K562 (cell line): ENCODE measurements around the gene USF2. TPM values are rescaled to one million over a fixed set of nuclear protein-coding genes. Genes with fewer than 3 reads are reported as not detected.

Experiments
- ATAC-seq: fragments of 200-7000 bp; cut with Tn5 transposase; 3 replicates; pipeline ENCODE4 v1.9.1; 2020; ENCODE audit warnings: moderate library complexity
- BruUV-seq: library from RNA; stranded (reverse); fragments of 400-500 nt; replicated peaks from 2 replicates; lab custom pipeline; 2021; lab: Mats Ljungman, UMichigan
- CTCF ChIA-PET: fragments of 300-600 bp; formaldehyde crosslinking; extraction: SDS; loops from one replicate; lab custom pipeline; 2021; ENCODE audit warnings: low intra/inter-chr PET ratio; lab: Yijun Ruan, JAX
- POLR2A ChIA-PET: fragments of 300-600, 350-650 bp; sonication (Branson Sonifier 250); formaldehyde crosslinking; extraction: SDS; loops from one replicate; lab custom pipeline; 2021; ENCODE audit warnings: antibody characterized with exemption, inconsistent platforms; lab: Yijun Ruan, JAX
- DNase-seq, 4 experiments: peaks; one replicate each; pipeline versions ENCODE4 v3.0.0 to v3.0.0-alpha.2; 2011 to 2018; ENCODE audit warnings: low spot score in 3 of 4, mixed read lengths in 3 of 4; ENCODE audit errors: extremely low read depth in 1 of 4
- FAIRE-seq: peaks from 2 replicates; lab custom pipeline; 2011; peaks lifted over from hg19 to GRCh38; lab: Jason Lieb, UNC
- H2AFZ ChIP-seq: 2 replicates; pipeline ENCODE4 v1.6.0; 2011; ENCODE audit warnings: low read depth, low read length, control low read depth, inconsistent platforms
- H3K27ac ChIP-seq: fragments of 200-600 bp; 3 replicates; pipeline ENCODE4 v1.8.0; 2011; ENCODE audit warnings: low read depth, mild to moderate bottlenecking, control low read depth, inconsistent platforms, low read length, moderate library complexity, mixed read lengths; ENCODE audit errors: extremely low read depth
- H3K27me3 ChIP-seq, 2 experiments: fragments of 300-600 bp in 1 of 2; 2 replicates in 1 of 2; 3 replicates in 1 of 2; pipeline versions ENCODE4 v1.6.0 to v1.8.0; 2011; ENCODE audit warnings: inconsistent platforms in 2 of 2, low read length in 2 of 2, mild to moderate bottlenecking in 1 of 2, mixed read lengths in 1 of 2, moderate library complexity in 1 of 2; ENCODE audit not compliant: control insufficient read depth in 2 of 2, insufficient read depth in 2 of 2
- H3K36me3 ChIP-seq: fragments of 300-600 bp; 3 replicates; pipeline ENCODE4 v1.8.0; 2011; ENCODE audit warnings: mild to moderate bottlenecking, low read length, inconsistent platforms; ENCODE audit not compliant: control insufficient read depth, insufficient read depth
- H3K4me1 ChIP-seq, 2 experiments: fragments of 200-600 bp in 1 of 2; replicated peaks in 1 of 2; 2 replicates in 1 of 2; 3 replicates in 1 of 2; pipeline versions ENCODE4 v1.5.1 to v1.8.0; 2011; ENCODE audit warnings: inconsistent platforms in 2 of 2, low read length in 2 of 2, mild to moderate bottlenecking in 1 of 2, mixed read lengths in 1 of 2, moderate library complexity in 1 of 2; ENCODE audit not compliant: control insufficient read depth in 2 of 2, insufficient read depth in 2 of 2
- H3K4me2 ChIP-seq: 2 replicates; pipeline ENCODE4 v1.6.1; 2011; ENCODE audit warnings: low read length, control low read depth, inconsistent platforms, mixed read lengths; ENCODE audit not compliant: insufficient read depth
- H3K4me3 ChIP-seq: fragments of 200-600 bp; sonication (generic), shearing (Covaris generic); 2 replicates; pipeline ENCODE4 v1.5.1; 2016; ENCODE audit warnings: control low read depth, inconsistent platforms
- H3K79me2 ChIP-seq: fragments of 200-600 bp; 3 replicates; pipeline ENCODE4 v1.8.0; 2011; ENCODE audit warnings: low read length, inconsistent platforms; ENCODE audit not compliant: control insufficient read depth, insufficient read depth
- H3K9ac ChIP-seq, 2 experiments: 2 replicates each; pipeline versions ENCODE4 v1.6.0 to v1.6.1; 2011; ENCODE audit warnings: low read depth in 2 of 2, low read length in 2 of 2, control low read depth in 1 of 2, inconsistent platforms in 1 of 2, mild to moderate bottlenecking in 1 of 2, mixed read lengths in 1 of 2; ENCODE audit not compliant: insufficient read depth in 1 of 2
- H3K9me1 ChIP-seq: one replicate; pipeline ENCODE4 v1.6.0; 2011; ENCODE audit warnings: inconsistent platforms, mild to moderate bottlenecking, low read length, moderate library complexity; ENCODE audit not compliant: control insufficient read depth, insufficient read depth
- H3K9me3 ChIP-seq: replicated peaks from 2 replicates; pipeline ENCODE4 v1.5.1; 2011; ENCODE audit warnings: low read depth, low read length, inconsistent platforms; ENCODE audit not compliant: control insufficient read depth, insufficient read depth
- H4K20me1 ChIP-seq: replicated peaks from 2 replicates; pipeline ENCODE4 v1.6.1; 2011; ENCODE audit warnings: low read length, inconsistent platforms, mixed read lengths; ENCODE audit not compliant: control insufficient read depth, insufficient read depth
- ARNT ChIP-seq, 2 experiments: fragments of 450-650 bp; IDR thresholded peaks; 2 replicates each; pipeline ENCODE4 v1.6.1; 2016; ENCODE audit warnings: mild to moderate bottlenecking in 1 of 2
- BRCA1 ChIP-seq, 2 experiments: fragments of 450-650 bp in 1 of 2; sonication (generic) in 1 of 2; formaldehyde crosslinking in 1 of 2; IDR thresholded peaks; 2 replicates each; pipeline versions ENCODE4 v1.5.0 to v1.6.1; 2017 to 2020; ENCODE audit warnings: mild to moderate bottlenecking in 1 of 2, missing genetic modification reagents in 1 of 2
- ETS2 ChIP-seq: IDR thresholded peaks from 2 replicates; pipeline ENCODE4 v1.6.1; 2016; ENCODE audit warnings: borderline replicate concordance, missing genetic modification characterization, mild to moderate bottlenecking, moderate library complexity, missing compliant biosample characterization; ENCODE audit not compliant: poor library complexity, severe bottlenecking
- MECOM ChIP-seq: fragments of 250-450 bp; sonication (Bioruptor Pico); IDR thresholded peaks from 2 replicates; pipeline ENCODE4 v1.8.0; 2022; ENCODE audit warnings: inconsistent platforms
- NRF1 ChIP-seq, 2 experiments: fragments of 450-650 bp; IDR thresholded peaks in 1 of 2; conservative IDR thresholded peaks in 1 of 2; 2 replicates each; pipeline ENCODE4 v1.6.1; 2014; ENCODE audit warnings: mild to moderate bottlenecking in 2 of 2
- SMC3 ChIP-seq: conservative IDR thresholded peaks from 2 replicates; pipeline ENCODE4 v1.6.1; 2011; ENCODE audit warnings: low read depth, low read length, improper control_type of control experiment; ENCODE audit not compliant: insufficient read depth
- SRSF7 ChIP-seq: fragments of 200-400 bp; formaldehyde crosslinking; optimal IDR thresholded peaks from 2 replicates; pipeline ENCODE3; 2017; ENCODE audit warnings: mild to moderate bottlenecking, low read depth, low read length
- TBL1XR1 ChIP-seq, 2 experiments: IDR thresholded peaks; 2 replicates each; pipeline ENCODE4 v1.6.1; 2012; ENCODE audit warnings: improper control_type of control experiment in 2 of 2, low read length in 2 of 2, mild to moderate bottlenecking in 1 of 2
- YY1 ChIP-seq, 3 experiments: IDR thresholded peaks; 2 replicates each; pipeline ENCODE4 v1.6.1; 2011; ENCODE audit warnings: low read length in 2 of 3, mild to moderate bottlenecking in 2 of 3, moderate library complexity in 2 of 3, borderline replicate concordance in 1 of 3, control low read depth in 1 of 3, low read depth in 1 of 3; ENCODE audit not compliant: insufficient read depth in 3 of 3, insufficient replicate concordance in 2 of 3, control insufficient read depth in 1 of 3, insufficient read length in 1 of 3; ENCODE audit errors: extremely low read depth in 1 of 3
- ZC3H4 ChIP-seq: sonication (generic); formaldehyde crosslinking; IDR thresholded peaks from 2 replicates; pipeline ENCODE4 v1.9.0; 2021; ENCODE audit warnings: missing genetic modification reagents, borderline replicate concordance
- ZNF133 ChIP-seq: fragments of 250-450 bp; sonication (Bioruptor Pico); IDR thresholded peaks from 2 replicates; pipeline ENCODE4 v1.4.0; 2020; ENCODE audit warnings: mild to moderate bottlenecking
- WGBS: fragments of 100-300 bp; shearing (Covaris generic); methylation state at CpG from one replicate; pipeline ENCODE4 v1.1.6; 2016; ENCODE audit warnings: low coverage, mixed read lengths; ENCODE audit not compliant: insufficient coverage; ENCODE audit errors: missing lambda C conversion rate; 5-methylcytosine and 5-hydroxymethylcytosine counted together
- in situ Hi-C: fragments of 300-500 bp; cut with MboI; formaldehyde crosslinking; loops from 4 replicates; pipeline ENCODE4 v1.15.0; 2018; ENCODE audit warnings: inconsistent platforms, mixed read lengths
- intact Hi-C: fragments of 100-400 bp; cut with micrococcal nuclease; formaldehyde crosslinking; loops from 2 replicates; pipeline ENCODE4 v1.14.2; 2022
- polyA plus RNA-seq, 8 experiments: library from polyadenylated mRNA; depleted of rRNA in 4 of 8; stranded (reverse) in 5 of 8; unstranded in 3 of 8; fragments of >200 nt; fragmentation: Nextera tagmentation in 2 of 8; fragmentation: Illumina TruSeq in 1 of 8; extraction: Ambion mirVana in 2 of 8; extraction: Trizol in 1 of 8; gene quantifications; 2 replicates each; pipeline versions ENCODE4 v1.2.1 to v1.2.3, GENCODE V29; 2011 to 2014; ENCODE audit warnings: inconsistent platforms in 1 of 8, missing spikeins in 1 of 8
- total RNA-seq, 7 experiments: library from RNA; depleted of rRNA in 6 of 7; stranded (reverse); fragments of >200 nt in 6 of 7; fragmentation: Illumina TruSeq in 2 of 7; extraction: Trizol in 2 of 7; gene quantifications; 2 replicates each; pipeline versions ENCODE4 v1.2.1 to v1.2.3, GENCODE V29; 2011 to 2021; ENCODE audit warnings: low replicate concordance in 1 of 7
- TF ChIP-seq, protein P1 (sequence below): IDR thresholded peaks from 3 replicates; pipeline ENCODE4 v1.6.1; 2011; ENCODE audit warnings: borderline replicate concordance, mild to moderate bottlenecking, moderate library complexity; ENCODE audit not compliant: insufficient read length; ENCODE audit errors: extremely low read depth
- TF ChIP-seq, protein P2 (sequence below): fragments of 450-650 bp; conservative IDR thresholded peaks from 2 replicates; pipeline ENCODE4 v1.6.1; 2016; ENCODE audit warnings: missing genetic modification characterization, low read depth, mild to moderate bottlenecking, control low read depth, missing compliant biosample characterization
- TF ChIP-seq, protein P3 (sequence below), 2 experiments: IDR thresholded peaks; 2 replicates each; pipeline ENCODE4 v1.6.1; 2011; ENCODE audit warnings: borderline replicate concordance in 1 of 2, control low read depth in 1 of 2, low read depth in 1 of 2, low read length in 1 of 2, mild to moderate bottlenecking in 1 of 2, mixed read lengths in 1 of 2, moderate library complexity in 1 of 2; ENCODE audit not compliant: insufficient read depth in 1 of 2, insufficient read length in 1 of 2, poor library complexity in 1 of 2, severe bottlenecking in 1 of 2; ENCODE audit errors: extremely low read depth in 1 of 2

Gene USF2
- total and polyA plus RNA-seq, 9 of the 15 experiments (the other 6 are each of a cell fraction or from before 2014, with no cell fraction given), result 0.27 to 93.7 (median 58.4) TPM

DNA sequence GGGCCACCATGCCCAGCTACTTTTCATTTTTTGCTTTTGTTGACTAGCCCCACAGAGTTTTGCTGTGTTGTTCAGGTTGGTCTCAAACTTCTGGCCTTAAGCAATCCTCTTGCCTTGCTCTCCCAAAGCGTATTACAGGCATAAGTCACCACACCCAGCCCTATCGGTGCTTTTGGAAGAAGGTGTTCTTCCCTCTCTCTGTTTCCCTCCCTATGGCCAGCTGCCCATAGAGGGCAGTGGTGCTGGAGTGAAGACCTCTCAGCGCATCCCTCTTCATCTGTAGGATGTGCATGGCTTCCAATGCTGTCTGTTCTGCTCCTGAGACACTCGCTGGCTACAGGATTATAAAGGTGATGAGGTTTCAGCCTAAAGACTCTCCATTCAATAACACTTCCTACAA lies 58.9 kb downstream of the USF2 start:
- peak; percentile 45 to 78 (median 62) for DNase-seq
- WGBS, result 11% methylated on average over 4 of the region's 4 CpGs
- H2AFZ ChIP-seq, result no peak overlapping the region
- H3K4me1 ChIP-seq, result peaks cover 2 to 9% of the 10 kb centered on the region in 2 experiments; a peak in 4 of 5 replicates
- no peaks in the 10 kb centered on the region for H4K20me1 ChIP-seq
- no peak overlapping the region for H3K4me3 ChIP-seq
- CTCF ChIA-PET, result no interaction called here
- no peak overlapping the region for H3K9ac ChIP-seq
- POLR2A ChIA-PET, result interaction anchor here (0.5 to 0.8 kb wide), 3 partner anchors 18 to 651 kb away, joined by 3 to 4 read pairs (median 3); no protein-coding TSS in a partner anchor
- BruUV-seq, result no TSS peak
- H3K9me1 ChIP-seq, result no peaks in the 10 kb centered on the region
- no peaks in the 10 kb centered on the region for H3K79me2 ChIP-seq
- H3K4me2 ChIP-seq, result no peak overlapping the region
- FAIRE-seq, result peak; percentile 94
- in situ Hi-C loops (no loop called here), intact Hi-C loops (no loop called here)
- no peaks in the 10 kb centered on the region for H3K9me3 ChIP-seq
- H3K27ac ChIP-seq, result no peak overlapping the region
- H3K27me3 ChIP-seq, result no peaks in the 10 kb centered on the region
- ATAC-seq, result peak; percentile 99
- no peaks in the 10 kb centered on the region for H3K36me3 ChIP-seq
- TF ChIP-seq ZC3H4, result no peak
- TF ChIP-seq, protein P1, sequence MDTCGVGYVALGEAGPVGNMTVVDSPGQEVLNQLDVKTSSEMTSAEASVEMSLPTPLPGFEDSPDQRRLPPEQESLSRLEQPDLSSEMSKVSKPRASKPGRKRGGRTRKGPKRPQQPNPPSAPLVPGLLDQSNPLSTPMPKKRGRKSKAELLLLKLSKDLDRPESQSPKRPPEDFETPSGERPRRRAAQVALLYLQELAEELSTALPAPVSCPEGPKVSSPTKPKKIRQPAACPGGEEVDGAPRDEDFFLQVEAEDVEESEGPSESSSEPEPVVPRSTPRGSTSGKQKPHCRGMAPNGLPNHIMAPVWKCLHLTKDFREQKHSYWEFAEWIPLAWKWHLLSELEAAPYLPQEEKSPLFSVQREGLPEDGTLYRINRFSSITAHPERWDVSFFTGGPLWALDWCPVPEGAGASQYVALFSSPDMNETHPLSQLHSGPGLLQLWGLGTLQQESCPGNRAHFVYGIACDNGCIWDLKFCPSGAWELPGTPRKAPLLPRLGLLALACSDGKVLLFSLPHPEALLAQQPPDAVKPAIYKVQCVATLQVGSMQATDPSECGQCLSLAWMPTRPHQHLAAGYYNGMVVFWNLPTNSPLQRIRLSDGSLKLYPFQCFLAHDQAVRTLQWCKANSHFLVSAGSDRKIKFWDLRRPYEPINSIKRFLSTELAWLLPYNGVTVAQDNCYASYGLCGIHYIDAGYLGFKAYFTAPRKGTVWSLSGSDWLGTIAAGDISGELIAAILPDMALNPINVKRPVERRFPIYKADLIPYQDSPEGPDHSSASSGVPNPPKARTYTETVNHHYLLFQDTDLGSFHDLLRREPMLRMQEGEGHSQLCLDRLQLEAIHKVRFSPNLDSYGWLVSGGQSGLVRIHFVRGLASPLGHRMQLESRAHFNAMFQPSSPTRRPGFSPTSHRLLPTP, result no peak
- TF ChIP-seq NRF1 (conservative IDR thresholded peaks at IDR 0.05 in 1 of 2, IDR thresholded peaks at IDR 0.05 in 1 of 2), result peak in 1 of 2 experiments; percentile 17; a peak in 1 of 4 replicates
- no peak for TF ChIP-seq BRCA1 (IDR thresholded peaks at IDR 0.05)
- no peak for TF ChIP-seq BRCA1 (CRISPR knock-in tag; IDR thresholded peaks at IDR 0.05)
- TF ChIP-seq ARNT (IDR thresholded peaks at IDR 0.05), result 0 out of 4 replicates have a peak, but pooled peaks of 1 of the 2 experiments have one; percentile 27
- TF ChIP-seq ETS2 (tag), result no peak
- TF ChIP-seq TBL1XR1 (IDR thresholded peaks at IDR 0.05; ENCODE audit: low read length in 2 of 2), result 0 out of 4 replicates have a peak, but pooled peaks of 1 of the 2 experiments have one; percentile 12
- peak; percentile 63 for TF ChIP-seq SMC3
- TF ChIP-seq, protein P2, sequence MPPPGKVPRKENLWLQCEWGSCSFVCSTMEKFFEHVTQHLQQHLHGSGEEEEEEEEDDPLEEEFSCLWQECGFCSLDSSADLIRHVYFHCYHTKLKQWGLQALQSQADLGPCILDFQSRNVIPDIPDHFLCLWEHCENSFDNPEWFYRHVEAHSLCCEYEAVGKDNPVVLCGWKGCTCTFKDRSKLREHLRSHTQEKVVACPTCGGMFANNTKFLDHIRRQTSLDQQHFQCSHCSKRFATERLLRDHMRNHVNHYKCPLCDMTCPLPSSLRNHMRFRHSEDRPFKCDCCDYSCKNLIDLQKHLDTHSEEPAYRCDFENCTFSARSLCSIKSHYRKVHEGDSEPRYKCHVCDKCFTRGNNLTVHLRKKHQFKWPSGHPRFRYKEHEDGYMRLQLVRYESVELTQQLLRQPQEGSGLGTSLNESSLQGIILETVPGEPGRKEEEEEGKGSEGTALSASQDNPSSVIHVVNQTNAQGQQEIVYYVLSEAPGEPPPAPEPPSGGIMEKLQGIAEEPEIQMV, result 0 out of 2 replicates have a peak, but pooled peaks have one; percentile 38
- TF ChIP-seq ZNF133 (CRISPR knock-in tag), result no peak
- peak in 1 of 3 experiments; percentile 19 for TF ChIP-seq YY1 (IDR thresholded peaks at IDR 0.05; ENCODE audit: borderline replicate concordance in 1 of 3, control insufficient read depth in 1 of 3, extremely low read depth in 1 of 3, insufficient read depth in 3 of 3, insufficient read length in 1 of 3, insufficient replicate concordance in 2 of 3, low read depth in 1 of 3, low read length in 2 of 3)
- 0 out of 2 replicates have a peak, but pooled peaks have one; percentile 12 for TF ChIP-seq MECOM (CRISPR knock-in tag)
- no peak for TF ChIP-seq SRSF7
- TF ChIP-seq, protein P3, sequence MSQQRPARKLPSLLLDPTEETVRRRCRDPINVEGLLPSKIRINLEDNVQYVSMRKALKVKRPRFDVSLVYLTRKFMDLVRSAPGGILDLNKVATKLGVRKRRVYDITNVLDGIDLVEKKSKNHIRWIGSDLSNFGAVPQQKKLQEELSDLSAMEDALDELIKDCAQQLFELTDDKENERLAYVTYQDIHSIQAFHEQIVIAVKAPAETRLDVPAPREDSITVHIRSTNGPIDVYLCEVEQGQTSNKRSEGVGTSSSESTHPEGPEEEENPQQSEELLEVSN (IDR thresholded peaks at IDR 0.05; ENCODE audit: borderline replicate concordance in 1 of 2, extremely low read depth in 1 of 2, insufficient read depth in 1 of 2, insufficient read length in 1 of 2, low read depth in 1 of 2, low read length in 1 of 2, poor library complexity in 1 of 2, severe bottlenecking in 1 of 2), result peak in 1 of 2 experiments; percentile 16
